Loucy (cell line): ENCODE measurements around the gene CTNS.

ENCODE experiments used
- H2AFZ ChIP-seq: fragments of 200-600 bp; sonication (generic); 2 replicates; pipeline ENCODE4 v1.6.0; 2016; ENCODE audit warnings: antibody characterized with exemption, mild to moderate bottlenecking, low read length, moderate library complexity
- H3F3A ChIP-seq: fragments of 200-600 bp; 2 replicates; pipeline ENCODE4 v1.6.0; 2016; ENCODE audit warnings: antibody characterized with exemption, low read depth, mild to moderate bottlenecking
- H3K27me3 ChIP-seq: fragments of 200-600 bp; sonication (generic); 2 replicates; pipeline ENCODE4 v1.6.1; 2014; ENCODE audit warnings: low read length, mild to moderate bottlenecking; ENCODE audit not compliant: insufficient read depth, poor library complexity, severe bottlenecking
- H3K36me3 ChIP-seq: fragments of 200-600 bp; sonication (generic); 2 replicates; pipeline ENCODE4 v1.6.1; 2016; ENCODE audit warnings: low read length; ENCODE audit not compliant: insufficient read depth
- H3K4me1 ChIP-seq: fragments of 200-600 bp; sonication (generic); 2 replicates; pipeline ENCODE4 v1.5.1; 2014; ENCODE audit warnings: low read length, mild to moderate bottlenecking; ENCODE audit not compliant: insufficient read depth, poor library complexity, severe bottlenecking
- H3K4me2 ChIP-seq: fragments of 200-600 bp; sonication (generic); 2 replicates; pipeline ENCODE4 v1.6.0; 2014; ENCODE audit warnings: antibody characterized with exemption, low read length, low read depth, mild to moderate bottlenecking; ENCODE audit not compliant: poor library complexity, severe bottlenecking
- H3K4me3 ChIP-seq: fragments of 200-600 bp; sonication (generic); 2 replicates; pipeline ENCODE4 v1.5.1; 2014; ENCODE audit warnings: low read length, mild to moderate bottlenecking, mixed read lengths; ENCODE audit not compliant: poor library complexity, severe bottlenecking
- H3K79me2 ChIP-seq: fragments of 200-600 bp; sonication (generic); 2 replicates; pipeline ENCODE4 v1.6.1; 2014; ENCODE audit warnings: low read length; ENCODE audit not compliant: insufficient read depth
- H3K9ac ChIP-seq: fragments of 200-600 bp; sonication (generic); 2 replicates; pipeline ENCODE4 v1.6.0; 2014; ENCODE audit warnings: mild to moderate bottlenecking, low read depth, low read length, moderate library complexity; ENCODE audit not compliant: poor library complexity, severe bottlenecking
- H3K9me2 ChIP-seq: fragments of 200-600 bp; sonication (generic); replicated peaks from 2 replicates; pipeline ENCODE4 v1.6.1; 2016; ENCODE audit warnings: low read depth, low read length, mixed read lengths
- H3K9me3 ChIP-seq: fragments of 200-600 bp; sonication (generic); 2 replicates; pipeline ENCODE4 v1.6.1; 2014; ENCODE audit warnings: mild to moderate bottlenecking, antibody characterized with exemption, low read length, low read depth; ENCODE audit not compliant: insufficient read depth
- H4K20me1 ChIP-seq: fragments of 200-600 bp; sonication (generic); 2 replicates; pipeline ENCODE4 v1.6.0; 2014; ENCODE audit warnings: antibody characterized with exemption, low read length, mild to moderate bottlenecking; ENCODE audit not compliant: insufficient read depth, poor library complexity, severe bottlenecking
- CTCF ChIP-seq: fragments of 200-600 bp; sonication (generic); conservative IDR thresholded peaks from 2 replicates; pipeline ENCODE4 v1.5.1; 2014; ENCODE audit warnings: mild to moderate bottlenecking, antibody characterized with exemption, low read length
- EZH2phosphoT487 ChIP-seq: fragments of 200-600 bp; IDR thresholded peaks from 2 replicates; pipeline ENCODE4 v1.6.1; 2018; ENCODE audit warnings: antibody characterized with exemption, mild to moderate bottlenecking, moderate library complexity, borderline replicate concordance

CTNS gene

DNA sequence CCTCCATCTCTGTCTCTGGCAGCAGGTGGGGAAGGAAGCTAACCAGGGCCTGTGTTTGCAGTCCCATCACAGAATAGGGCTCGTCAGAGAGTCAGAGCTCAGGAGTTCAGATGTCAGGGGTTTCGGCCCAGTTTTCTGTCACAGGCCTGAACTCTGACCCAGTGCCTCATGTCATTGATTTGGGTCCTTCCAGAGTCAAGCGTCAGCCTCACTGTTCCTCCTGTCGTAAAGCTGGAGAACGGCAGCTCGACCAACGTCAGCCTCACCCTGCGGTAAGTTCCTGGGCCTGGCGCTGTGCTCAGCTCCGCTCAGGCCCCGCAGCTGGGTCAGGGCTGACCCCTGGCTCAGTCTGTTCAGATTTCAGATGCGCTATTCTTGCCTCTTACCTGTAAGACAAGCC, 10.7 kb downstream of the CTNS start:
- Histone ChIP-seq H3K4me1 (no peaks in the 10 kb centered on the region), H3K27me3 (no peaks in the 10 kb centered on the region), H2AFZ (no peak overlapping the region), H4K20me1 (no peaks in the 10 kb centered on the region), H3K4me2 (no peak overlapping the region), H3K9me3 (no peaks in the 10 kb centered on the region), H3K9ac (no peak overlapping the region), H3K4me3 (no peak overlapping the region), H3K79me2 (no peaks in the 10 kb centered on the region), H3K9me2 (no peaks in the 10 kb centered on the region), H3F3A (no peaks in the 10 kb centered on the region), H3K36me3 (no peaks in the 10 kb centered on the region)
- TF ChIP-seq EZH2phosphoT487, result no peak

DNA sequence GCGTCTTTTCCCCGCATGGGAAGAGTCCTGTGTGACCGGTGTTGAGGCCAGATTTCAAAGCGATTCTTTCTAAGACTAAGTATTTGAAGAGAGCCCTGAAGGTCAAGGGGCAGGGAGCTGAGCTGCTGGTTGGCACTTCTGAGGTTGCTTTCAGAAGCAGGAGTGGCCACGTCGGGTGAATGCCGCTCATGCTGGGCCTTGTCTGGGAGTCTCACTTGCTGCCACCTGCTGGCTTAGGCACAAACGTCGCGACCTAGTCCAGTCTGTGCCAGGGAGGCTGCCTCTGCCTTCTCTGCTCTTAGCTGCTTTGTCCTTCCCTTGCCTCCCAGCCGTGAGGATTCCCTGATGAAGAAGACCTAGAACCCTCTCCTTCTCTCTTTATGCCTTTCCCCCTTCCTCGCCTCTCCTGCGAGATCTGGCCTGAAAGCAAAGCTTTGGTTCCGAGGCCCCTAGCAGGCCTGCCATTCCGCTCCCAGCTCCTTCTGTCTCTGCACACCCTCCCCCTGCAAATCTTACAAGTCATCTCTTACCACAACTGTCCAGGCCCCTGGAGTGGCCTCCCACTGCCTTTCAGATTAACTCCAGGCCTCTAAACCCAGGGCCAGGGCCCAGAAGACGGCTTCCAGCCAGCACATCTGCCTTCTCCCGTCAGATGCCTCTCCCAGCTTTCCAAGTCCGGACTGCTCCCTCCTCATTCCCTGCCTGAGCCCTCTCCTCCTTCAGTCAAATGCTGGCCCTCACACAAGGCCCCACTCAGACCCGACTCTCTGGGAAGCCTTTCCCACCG, 11.4 kb downstream of the CTNS start:
- H2AFZ ChIP-seq, result no peak overlapping the region
- no peaks in the 10 kb centered on the region for H3F3A ChIP-seq
- no peaks in the 10 kb centered on the region for H3K27me3 ChIP-seq
- no peaks in the 10 kb centered on the region for H3K36me3 ChIP-seq
- H3K4me2 ChIP-seq, result no peak overlapping the region
- H3K79me2 ChIP-seq, result no peaks in the 10 kb centered on the region
- no peaks in the 10 kb centered on the region for H3K9me2 ChIP-seq
- H3K9ac ChIP-seq, result no peak overlapping the region
- no peak overlapping the region for H3K4me3 ChIP-seq
- H3K9me3 ChIP-seq, result no peaks in the 10 kb centered on the region
- H3K4me1 ChIP-seq, result no peaks in the 10 kb centered on the region
- peak; percentile 60 for TF ChIP-seq CTCF
- TF ChIP-seq EZH2phosphoT487, result no peak
- H4K20me1 ChIP-seq, result no peaks in the 10 kb centered on the region

- Histone ChIP-seq H4K20me1 (no peaks in the 10 kb centered on the region), H3K27me3 (no peaks in the 10 kb centered on the region), H3K36me3 (no peaks in the 10 kb centered on the region), H3K9me2 (no peaks in the 10 kb centered on the region), H3K4me2 (no peak overlapping the region), H3K9ac (no peak overlapping the region), H3K9me3 (no peaks in the 10 kb centered on the region), H3K79me2 (no peaks in the 10 kb centered on the region), H3F3A (no peaks in the 10 kb centered on the region), H2AFZ (no peak overlapping the region), H3K4me1 (no peaks in the 10 kb centered on the region), H3K4me3 (no peak overlapping the region)
- TF ChIP-seq CTCF (no peak), EZH2phosphoT487 (no peak)
These were observed 19.2 kb downstream of the CTNS start for GRCh38 chr17:3655766-3656165.

- Histone ChIP-seq H3K9ac (no peak overlapping the region), H3K9me3 (no peaks in the 10 kb centered on the region), H3K9me2 (no peaks in the 10 kb centered on the region), H2AFZ (no peak overlapping the region), H3K27me3 (no peaks in the 10 kb centered on the region), H3F3A (no peaks in the 10 kb centered on the region), H3K4me3 (no peak overlapping the region), H3K36me3 (no peaks in the 10 kb centered on the region), H3K4me1 (no peaks in the 10 kb centered on the region), H3K79me2 (no peaks in the 10 kb centered on the region), H3K4me2 (no peak overlapping the region), H4K20me1 (no peaks in the 10 kb centered on the region)
- no peak for TF ChIP-seq CTCF
- TF ChIP-seq EZH2phosphoT487, result no peak
These were observed 19.8 kb downstream of the CTNS start for GRCh38 chr17:3656353-3656752.
